CMK (cell line): ENCODE measurements around the gene NECAB2.

Experiments used
- DNase-seq: peaks from one replicate; pipeline ENCODE4 v3.0.0-alpha.2; 2010; ENCODE audit warnings: low read depth

NECAB2 gene

DNA sequence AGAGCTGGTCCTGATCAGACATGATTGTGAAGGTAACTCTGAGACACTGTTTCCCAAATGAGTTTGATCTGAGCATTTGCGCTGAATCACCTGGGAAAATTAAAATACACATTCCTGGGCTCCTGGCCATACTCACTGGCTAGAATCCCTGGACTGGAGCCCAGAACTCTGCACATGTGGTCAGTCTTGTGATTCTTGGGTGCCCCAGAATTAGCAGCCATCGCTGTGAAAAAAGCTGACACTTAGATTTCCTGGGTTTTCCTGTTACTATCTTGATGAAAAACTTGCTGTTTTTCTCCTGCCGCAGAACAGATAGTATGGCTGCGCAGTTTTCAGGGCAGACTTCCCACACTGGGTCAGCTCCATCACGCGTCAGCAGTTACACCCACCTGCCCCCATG, 24.6 kb downstream of the NECAB2 start:
- no peak for DNase-seq

DNA sequence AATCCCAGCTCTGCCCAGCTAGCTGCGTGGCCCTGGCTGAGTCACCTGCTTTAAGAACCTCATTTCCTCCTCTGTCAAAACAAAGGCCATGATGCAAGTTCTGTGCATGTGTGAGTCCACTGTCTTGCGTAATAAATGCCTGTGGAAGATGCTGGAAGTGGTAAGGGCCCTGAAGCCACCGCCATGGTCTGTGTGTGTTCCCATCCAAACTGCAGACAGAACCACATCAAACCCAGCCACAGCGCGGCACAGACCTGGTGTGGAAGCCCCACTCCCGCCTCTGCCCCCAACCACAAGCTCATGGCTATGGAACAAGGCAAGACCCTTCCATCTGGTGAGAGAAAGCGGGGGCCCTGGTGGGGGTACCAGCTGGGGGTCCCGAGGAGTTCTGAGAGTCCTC, 26.0 kb downstream of the NECAB2 start:
- DNase-seq = no peak

DNA sequence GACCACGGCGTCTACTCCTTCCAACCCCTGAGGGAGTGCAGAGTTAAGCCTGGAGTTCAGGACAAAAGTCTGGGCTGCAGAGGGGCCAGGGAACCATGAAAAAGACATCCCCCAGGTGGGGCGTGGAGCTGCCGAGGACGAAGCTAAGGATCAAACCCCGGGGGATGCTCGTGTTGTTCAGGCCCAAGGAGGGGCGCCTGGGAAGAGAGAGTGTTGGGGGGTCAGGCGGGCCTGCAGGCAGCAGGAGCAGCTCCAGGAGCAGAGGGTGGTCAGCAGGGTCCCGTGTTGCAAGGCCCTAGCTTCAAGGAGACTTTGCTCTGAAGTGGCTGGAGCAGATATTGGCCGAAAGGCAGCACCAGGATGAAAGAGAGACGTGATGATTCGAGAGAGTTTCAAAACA, 26.7 kb downstream of the NECAB2 start:
- DNase-seq = no peak

DNA sequence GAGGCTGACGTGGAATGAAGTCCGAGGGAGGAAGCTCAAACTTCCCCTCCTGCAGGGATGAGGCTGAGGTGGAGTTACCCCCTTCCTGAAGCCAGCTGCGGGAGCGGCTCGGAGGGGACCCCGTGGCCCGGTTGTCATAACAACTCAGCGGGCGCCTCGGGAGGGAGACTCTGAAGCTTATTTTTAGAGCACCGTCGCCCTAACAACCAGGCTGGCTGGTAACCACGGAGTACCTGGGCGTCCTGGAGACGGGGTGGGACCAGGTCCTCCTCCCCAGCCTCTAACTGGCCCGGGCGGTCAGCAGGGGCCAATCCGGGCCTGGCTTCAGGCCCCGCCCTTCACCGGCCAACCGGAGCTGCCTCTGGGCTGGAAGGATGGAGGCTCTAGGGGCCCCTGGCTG, 27.7 kb downstream of the NECAB2 start:
- no peak for DNase-seq

DNA sequence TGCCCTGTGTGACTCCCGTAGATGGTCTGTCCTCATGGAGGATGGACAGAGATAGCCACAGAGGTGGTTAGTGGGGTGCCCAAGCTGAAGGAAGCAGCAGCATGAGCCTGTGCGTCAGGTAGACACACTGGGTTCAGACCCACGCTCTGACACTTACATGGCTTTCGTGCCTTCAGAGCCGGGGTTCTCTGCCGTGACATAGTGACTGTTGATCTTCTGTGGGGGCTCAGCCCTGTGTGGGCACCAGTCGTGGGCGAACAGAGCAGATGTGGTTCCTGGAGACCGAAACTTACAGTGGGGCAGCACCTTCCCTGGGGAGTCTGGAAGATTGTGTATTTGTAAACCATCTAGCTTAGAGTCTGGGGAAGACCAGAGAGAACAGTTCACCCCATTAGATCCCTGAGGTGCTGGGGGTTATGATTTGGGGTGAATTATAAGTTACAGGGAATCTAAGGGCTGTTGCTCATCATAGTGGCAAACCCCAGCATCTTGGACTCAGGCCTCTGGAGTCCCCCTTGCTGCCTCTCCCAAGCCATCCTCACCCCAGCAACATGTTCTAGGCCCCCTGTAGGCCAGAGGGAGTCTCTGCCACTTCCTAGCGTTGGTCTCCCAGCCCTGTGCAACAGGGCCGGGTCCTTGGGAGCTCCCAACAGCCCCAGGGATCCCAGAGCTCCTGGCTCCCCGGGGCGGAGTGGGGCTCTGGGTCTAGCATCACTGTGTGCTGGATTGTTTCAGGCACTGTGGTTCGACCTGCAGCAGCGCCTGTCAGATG, 28.6 kb downstream of the NECAB2 start:
- no peak for DNase-seq

DNA sequence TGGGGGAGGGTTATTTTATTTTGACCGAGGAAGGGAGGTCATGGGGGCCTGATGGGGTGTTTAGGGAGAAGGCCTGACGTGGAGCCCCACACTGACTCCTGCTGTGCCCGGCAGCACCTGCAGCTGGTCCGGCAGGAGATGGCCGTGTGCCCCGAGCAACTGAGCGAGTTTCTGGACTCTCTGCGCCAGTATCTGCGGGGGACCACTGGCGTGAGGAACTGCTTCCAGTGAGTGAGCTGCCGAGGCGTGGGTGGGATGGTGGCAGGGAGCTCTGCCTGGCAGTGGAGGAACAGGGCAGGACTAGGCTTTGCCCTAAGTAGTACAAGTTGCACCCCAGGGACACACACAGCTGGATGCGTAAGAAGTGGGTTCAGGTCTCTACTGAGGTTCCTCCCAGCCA, 30.0 kb downstream of the NECAB2 start:
- DNase-seq = no peak

DNA sequence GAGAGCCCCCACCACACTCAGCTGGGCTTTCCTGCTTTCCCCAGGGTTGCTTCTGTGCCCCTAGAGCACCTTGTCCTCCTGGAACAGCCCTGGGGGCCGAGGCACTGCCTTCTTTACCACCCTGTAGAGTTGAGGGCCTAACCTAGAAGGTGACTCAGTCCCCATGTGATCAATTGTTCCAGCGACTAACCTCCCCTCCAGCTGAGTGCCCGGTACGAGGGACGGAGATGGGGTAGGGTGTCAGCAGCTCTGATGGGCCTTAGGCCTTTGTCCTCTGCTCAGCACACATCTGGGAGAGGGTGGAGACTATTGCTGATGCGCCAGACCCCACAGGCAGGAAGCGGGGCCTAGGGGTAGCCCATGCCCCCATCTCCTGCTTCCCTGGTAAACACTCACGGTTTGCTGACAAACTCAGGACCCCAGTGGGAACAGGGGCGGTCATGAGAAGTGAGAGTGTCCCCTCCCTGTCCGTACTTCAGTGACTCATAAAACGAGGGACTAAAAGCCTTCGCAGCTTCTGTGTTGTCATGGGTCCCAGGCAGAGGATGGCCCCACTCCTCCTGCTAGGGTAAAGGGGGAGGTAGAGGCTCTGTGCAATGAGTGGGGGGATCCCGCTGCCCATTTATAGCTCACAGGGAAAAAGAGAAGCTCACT, 33.1 kb downstream of the NECAB2 start:
- DNase-seq = no peak

DNA sequence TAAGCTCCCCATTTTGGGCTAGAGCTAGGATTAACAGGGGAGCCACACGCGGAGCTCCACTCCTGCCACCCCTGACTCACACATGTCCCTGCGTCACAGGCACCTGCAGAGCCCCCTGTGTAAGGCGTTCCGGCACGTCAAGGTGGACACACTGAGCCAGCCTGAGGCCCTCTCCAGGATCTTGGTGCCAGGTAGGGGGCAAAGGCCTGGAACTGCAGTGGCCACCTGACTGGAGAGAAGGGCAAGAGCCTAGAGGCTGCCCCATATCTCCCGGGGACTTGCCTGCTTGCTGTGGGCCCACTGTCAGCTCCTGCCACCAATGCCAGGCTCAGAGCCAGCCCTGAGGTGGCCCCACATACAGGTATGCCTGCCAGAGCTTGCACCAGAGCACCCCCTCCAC, 33.7 kb downstream of the NECAB2 start:
- DNase-seq = no peak

DNA sequence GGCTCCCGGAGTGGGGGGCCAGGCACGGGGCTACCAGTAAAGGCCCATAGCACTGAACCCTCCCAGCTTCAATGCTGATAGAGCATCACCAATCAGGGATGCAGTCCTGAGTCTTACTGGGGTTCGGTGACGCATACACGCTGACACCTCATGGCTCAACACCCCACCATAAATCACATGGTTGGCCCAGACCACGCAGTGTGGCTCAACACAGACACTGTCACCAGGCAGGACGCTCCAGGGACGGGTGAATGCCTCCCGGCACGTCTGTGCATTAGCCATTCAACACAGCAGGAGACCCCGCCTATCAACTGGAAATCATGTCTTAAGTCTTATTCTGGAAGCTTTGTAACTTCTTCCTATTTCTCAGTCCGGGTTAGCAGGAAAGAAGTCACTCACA, 35.0 kb downstream of the NECAB2 start:
- DNase-seq = no peak

DNA sequence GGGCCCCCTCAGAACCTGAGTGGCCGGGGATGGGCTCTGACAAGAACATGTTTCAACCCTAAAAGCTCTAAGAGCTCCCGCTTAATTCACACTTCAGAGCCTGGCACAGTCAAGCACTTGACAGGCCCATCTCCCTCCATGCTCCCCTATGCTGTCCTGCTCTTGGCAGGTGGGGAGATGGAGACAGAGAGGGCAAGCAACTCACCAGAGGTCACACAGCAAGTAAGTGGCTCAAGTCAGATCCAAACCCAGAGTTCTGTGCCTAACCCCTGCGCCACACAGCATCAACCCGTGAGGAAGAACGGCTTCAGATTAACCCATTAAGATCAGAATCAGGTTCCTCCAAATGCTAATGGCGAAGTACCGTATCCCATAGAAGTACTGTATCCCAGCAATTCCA, 36.4 kb downstream of the NECAB2 start:
- DNase-seq = no peak

DNA sequence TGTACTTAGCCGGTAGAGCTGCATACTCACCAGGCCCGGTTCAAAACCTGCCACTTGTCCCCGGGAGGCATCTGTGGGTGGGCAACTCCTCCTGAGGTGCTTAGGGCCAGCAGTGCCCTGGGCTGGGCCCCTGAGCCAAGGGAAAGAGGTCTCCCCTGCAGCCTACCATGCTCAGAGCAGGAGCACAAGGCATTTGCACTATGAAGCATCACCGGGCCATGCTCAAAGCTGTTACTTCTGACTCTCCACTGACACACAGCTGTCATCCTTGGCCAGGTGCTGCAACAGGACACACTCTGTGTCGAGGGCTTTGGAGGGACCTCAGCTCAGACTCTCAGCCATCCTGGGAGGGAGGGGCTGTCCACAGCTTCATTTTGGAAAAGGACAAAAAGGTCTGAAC, 37.3 kb downstream of the NECAB2 start:
- DNase-seq = no peak

DNA sequence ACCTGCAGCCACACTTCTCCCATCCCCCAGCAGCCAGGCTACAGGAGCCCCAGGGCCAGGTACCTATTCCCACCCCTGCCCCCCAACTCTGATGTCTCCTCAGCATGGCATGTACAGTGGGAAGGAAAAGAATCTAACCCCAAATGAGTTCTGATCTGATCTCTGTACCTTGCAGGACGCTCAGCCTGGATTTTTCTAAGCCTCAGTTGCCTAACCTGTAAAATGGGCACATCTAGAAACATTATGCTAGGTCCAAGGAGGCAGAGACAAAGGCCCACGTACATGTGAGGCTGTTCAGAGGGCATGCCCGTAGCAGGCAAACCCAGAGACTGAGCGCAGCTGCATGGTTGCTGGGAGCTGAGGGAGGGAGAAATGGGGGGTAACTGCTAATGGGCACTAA, 39.5 kb downstream of the NECAB2 start:
- no peak for DNase-seq

DNA sequence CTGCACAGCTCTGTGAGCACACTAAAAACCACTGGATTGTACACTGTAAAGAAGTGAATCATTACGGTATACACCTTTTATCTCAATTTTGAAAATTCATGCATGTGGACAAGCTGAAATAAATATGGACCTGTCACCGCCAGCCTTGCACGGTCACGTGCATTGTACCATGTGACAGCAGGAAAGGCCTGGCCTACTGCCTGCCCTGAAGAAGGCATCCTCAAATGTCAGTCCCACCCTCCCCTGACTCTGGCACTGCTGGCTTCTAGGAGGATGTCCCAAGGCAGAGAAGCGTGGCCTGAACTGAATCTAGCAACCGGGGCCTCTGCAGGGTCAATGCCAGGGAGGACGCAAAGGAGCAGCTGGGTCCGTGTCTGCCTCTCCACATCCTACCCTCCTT, 39.9 kb downstream of the NECAB2 start:
- DNase-seq = no peak

DNA sequence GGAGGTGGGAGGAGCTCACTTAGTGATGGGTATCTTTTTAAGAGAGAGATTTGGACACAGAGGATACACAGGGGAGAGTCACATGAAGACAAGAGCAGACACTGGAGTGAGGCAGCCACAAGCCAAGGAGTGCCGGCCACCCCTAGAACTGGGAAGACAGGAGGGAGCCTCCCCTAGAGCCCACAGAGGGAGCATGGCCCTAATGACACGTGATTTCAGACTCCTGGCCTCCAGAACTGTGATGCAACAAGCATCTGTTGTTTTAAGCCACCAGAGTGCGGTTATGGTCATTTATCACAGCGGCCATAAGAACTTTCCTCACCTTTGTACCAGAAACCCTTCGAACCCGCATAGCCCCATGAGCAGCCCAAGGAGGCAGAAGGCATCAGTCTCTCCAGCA, 41.2 kb downstream of the NECAB2 start:
- no peak for DNase-seq

DNA sequence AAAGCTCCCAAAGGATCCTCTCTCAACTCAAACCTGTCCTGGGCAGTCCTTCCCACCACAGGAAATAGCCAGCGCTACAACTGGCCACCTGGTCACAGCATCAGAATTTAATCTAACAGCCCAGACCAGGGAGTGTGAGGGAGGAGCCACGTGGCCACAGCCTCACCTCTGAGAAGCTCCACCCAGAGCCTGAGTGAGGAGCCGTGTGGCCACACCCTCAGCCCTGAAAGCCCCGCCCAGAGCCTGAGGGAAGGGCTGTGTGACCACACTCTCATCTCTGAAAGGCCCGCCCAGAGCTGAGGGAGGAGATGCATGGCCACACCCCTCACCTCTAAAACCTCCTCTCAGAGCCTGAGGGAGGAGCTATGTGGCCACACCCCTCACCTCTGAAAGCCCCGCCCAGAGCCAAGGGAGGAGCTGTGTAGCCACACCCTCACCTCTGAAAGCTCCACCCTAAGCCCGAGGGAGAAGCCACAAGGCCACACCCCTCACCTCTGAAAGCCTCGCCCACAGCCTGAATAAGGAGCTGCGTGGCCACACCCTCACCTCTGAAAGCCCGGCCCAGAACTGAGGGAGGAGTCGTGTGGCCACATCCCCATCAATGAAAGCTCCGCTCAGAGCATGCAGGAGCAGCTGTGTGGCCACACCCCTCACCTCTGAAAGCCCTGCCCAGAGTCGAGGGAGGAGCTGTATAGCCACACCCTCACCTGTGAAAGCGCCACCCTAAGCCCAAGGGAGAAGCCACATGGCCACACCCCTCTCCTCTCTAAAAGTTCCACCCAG, 45.9 kb downstream of the NECAB2 start:
- peak; percentile 95 for DNase-seq

DNA sequence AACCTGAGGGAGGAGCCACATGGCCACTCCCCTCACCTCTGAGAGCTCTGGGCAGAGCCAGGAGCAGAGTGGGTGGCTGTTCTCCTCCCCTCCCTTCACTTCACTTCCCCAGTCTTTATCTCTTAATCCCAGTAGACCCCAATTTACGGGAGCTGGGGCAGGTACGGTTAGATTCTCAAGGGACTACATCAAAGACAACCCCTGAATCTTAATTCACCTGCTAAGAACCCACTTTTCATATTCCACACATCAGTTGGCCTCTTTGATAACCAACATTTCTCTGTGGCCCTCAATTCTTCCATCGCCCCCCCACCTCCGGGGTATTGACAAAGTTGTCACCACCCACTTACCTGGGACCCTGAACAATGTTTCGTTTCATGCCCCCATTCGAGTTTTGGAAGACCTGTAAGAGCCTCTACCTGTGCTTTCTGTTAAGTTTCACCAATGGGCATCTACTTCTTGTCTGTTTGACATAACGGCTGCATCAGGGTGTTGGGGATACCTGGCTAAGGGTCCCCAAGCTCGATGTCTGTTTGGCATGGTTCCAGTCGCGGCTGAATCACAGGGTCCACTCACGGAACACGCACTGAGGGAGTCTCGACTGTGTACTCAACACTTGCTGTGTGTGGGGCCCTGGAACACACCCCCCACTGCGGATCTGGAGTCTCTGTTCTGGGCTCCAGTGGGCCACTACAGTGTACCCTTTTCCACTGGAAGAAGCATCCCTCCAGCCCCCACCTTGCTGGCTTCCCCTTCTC, 46.7 kb downstream of the NECAB2 start:
- no peak for DNase-seq

DNA sequence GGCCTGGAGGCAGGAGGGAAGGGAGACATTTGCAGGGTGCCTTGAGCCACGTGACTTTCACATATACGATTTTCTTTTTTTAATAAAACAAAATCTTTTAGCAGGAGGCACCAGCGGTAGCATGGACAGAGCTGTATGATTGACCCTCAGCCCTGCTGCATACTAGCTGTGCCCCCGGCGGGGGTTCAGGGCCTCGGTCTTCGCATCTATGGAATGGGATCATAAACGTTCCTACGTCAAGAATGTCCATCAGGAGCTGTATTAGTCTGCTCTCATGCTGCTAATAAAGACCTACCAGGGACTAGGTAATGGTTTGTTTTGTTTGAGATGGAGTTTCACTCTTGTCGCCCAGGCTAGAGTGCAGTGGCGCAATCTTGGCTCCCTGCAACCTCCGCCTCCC, 47.4 kb downstream of the NECAB2 start:
- no peak for DNase-seq

DNA sequence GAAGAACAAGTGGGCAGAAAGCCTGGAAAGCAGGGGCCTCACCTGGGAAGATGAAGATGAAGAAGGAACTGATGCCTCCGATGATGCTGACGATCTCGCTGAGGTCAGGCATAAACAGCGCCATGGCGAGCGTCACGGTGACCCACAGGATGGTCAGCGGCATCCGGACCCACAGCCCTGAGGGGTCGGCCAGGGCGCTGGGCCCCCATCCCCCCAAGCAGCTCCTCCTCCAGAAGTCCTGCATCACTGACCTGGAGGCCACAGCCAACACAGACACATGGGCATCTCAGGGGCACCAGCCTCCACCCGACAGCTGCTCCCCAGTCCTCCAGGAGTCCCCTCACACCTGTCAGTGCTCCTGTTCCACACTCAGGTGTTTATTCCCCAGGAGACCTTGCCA, 48.4 kb downstream of the NECAB2 start:
- no peak for DNase-seq

DNA sequence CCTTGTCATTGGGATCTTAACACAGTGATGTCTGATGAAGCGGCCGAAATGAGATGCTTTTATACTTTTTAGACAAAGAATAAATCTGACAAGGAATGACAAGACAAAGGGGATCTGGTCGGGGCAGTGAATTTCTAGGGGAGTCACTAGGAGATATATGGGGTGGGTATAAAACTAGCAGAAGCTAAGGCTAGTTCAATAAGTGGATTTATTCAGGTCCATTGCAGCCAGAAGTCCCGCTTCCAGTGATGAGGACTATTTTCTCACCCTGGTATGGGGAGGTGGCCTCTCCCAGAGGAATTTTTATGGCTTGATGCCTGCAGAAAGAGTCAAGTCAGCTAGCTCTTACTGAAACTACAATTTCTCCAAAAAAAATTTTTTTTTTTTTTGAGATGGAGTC, 50.7 kb downstream of the NECAB2 start:
- DNase-seq = no peak

DNA sequence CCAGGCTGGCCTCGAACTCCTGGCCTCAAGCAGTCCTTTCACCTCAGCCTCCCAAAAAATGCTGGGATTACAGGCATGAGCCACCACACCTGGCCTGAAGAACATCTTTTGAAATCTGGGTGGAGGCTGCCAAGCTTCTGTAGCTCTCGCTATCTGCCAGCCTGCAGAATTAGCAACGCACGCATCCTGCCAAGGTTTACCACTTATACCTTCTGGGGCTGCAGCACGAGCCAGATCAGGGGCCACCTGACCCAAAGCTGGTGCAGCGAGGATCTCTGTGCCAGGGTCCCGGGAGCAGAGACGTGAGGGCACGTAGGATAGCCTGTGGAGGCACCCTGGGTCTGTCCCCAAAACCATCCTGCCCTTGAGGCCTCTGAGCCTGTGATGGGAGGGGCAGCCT, 52.3 kb downstream of the NECAB2 start:
- DNase-seq = no peak

DNA sequence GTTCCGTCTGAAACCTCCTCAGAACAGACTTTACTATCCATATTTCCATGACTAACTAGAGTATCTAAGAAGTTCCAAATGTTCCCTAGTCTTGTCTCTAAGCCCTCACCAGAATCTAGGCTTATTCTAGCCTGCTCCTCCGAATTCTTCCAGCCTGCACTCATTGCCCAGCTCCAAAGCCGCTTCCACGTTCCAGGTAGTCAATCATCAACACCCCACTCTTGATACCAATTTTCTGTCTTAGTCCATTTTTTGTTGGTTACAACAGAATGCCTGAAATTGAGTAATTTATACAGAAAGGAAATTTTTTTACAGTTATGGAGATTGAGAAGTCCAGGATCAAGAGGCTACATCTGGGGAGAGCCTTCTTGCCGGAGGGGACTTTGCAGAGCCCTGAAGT, 53.4 kb downstream of the NECAB2 start:
- DNase-seq = no peak

DNA sequence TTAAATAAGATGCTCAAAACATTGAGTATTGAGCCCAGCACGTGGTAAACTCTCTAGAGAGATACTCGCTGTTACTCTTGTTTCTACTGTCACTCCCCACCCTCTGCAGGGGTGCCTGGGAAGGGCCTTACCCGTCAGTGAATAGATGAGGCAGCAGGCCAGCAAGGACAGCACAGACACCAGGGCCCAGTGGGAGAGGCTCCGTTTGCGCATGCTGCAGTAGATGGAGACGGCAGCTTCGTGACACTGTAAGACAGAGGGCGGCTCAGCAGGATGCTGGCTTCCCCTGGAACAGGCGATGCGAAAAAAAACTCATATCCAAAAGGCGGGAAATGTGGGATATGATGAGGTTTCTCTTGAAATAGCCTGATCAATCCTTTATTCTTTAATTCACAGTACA, 54.6 kb downstream of the NECAB2 start:
- DNase-seq = no peak

DNA sequence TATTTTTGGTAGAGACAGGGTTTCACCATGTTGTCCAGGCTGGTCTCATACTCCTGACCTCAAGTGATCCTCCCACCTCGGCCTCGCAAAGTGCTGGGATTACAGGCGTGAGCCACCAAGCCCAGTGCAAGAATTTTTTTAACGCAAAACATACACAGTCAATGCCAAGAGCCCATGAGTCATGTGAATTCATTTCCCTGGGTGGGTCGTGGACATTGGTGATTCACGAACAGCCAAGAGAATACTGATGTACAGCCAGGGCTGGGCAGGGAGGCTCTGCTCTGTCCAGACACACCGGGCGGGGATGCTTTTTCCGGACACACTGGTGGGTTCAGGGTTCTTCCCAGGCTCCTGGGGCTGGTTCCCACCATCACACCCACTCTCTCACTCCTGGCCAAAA, 56.8 kb downstream of the NECAB2 start:
- DNase-seq = no peak
